ENCODE measurements around the gene HIPK1.
"Not testable (repeated sequence)": the region's sequence is repeated elsewhere in the genome, so short reads cannot be mapped to it uniquely, and the experiment has no call there.

The HIPK1 gene

DNA sequence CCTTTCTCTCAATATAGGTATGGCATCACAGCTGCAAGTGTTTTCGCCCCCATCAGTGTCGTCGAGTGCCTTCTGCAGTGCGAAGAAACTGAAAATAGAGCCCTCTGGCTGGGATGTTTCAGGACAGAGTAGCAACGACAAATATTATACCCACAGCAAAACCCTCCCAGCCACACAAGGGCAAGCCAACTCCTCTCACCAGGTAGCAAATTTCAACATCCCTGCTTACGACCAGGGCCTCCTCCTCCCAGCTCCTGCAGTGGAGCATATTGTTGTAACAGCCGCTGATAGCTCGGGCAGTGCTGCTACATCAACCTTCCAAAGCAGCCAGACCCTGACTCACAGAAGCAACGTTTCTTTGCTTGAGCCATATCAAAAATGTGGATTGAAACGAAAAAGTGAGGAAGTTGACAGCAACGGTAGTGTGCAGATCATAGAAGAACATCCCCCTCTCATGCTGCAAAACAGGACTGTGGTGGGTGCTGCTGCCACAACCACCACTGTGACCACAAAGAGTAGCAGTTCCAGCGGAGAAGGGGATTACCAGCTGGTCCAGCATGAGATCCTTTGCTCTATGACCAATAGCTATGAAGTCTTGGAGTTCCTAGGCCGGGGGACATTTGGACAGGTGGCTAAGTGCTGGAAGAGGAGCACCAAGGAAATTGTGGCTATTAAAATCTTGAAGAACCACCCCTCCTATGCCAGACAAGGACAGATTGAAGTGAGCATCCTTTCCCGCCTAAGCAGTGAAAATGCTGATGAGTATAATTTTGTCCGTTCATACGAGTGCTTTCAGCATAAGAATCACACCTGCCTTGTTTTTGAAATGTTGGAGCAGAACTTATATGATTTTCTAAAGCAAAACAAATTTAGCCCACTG lies 11.5 kb downstream of the HIPK1 start:
- intact Hi-C loops (cut with DNase I): no loop called here
- no peak for DNase-seq

- no peak for DNase-seq
- intact Hi-C loops (cut with DNase I): no loop called here
These were observed 12.1 kb downstream of the HIPK1 start for GRCh38 chr1:113941245-113941559.

DNA sequence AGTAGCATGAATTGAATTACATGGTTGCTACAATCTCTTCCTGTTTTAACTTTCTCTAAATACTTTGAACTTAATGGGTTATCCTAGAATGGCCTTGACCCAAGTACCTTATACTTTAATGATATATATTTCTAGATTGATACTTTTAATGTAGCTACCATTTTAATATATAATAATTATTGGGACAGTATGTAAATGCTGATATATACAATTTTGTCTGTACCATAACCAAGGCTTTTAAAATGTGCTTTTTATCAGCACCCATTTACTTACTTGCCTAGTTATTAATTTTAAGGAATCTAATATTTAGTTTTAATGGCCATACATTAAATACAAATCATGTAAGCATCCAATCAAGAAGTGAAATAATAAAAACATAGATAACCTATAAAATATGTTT lies 13.4 kb downstream of the HIPK1 start:
- intact Hi-C loops (cut with DNase I): no loop called here
- DNase-seq: no peak

DNA sequence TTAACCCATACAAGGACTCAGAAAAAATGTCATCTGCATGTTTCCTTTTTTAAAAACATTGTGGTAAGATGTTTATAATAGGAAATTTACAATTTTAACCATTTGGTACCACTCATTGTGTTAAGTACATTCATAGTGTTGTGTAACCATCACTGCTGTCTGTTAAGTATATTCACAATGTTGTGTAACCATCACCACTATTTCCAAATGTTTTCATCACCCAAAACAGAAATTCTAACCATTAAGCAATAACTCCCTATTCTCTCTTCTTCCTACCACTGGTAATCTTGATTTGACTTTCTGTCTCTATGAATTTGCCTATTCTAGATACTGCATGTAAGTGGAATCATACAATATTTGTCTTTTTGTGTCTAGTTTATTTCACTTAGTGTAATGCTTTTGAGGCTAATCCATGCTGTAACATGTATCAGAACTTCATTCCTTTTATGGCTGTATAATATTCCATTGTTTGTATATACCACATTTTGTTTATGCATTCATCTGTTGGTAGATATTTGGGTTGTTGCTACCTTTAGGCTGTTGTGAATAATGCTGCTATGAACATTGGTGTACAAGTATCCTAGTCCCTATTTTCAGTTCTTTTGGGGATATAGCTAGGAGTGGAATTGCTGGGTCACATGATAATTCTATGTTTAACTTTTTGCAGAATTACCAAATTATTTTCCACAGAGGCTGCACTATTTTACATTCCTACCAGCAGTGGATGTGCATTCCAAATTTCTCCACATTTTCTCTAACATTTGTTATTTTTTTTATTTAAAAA lies 14.1 kb downstream of the HIPK1 start:
- intact Hi-C loops (cut with DNase I): no loop called here
- DNase-seq: no peak

GRCh38 chr1:113945329-113945728 lies 16.2 kb downstream of the HIPK1 start:
- no peak for DNase-seq
- intact Hi-C loops (cut with DNase I): no loop called here

- intact Hi-C loops (cut with DNase I): no loop called here
These were observed 17.0 kb downstream of the HIPK1 start for GRCh38 chr1:113946112-113946511.

GRCh38 chr1:113946678-113947387 lies 17.7 kb downstream of the HIPK1 start:
- no peak for DNase-seq
- intact Hi-C loops (cut with DNase I): no loop called here

More at GRCh38 chr1:113946112-113946511, 17.0 kb downstream of the HIPK1 start:
- no peak for DNase-seq

DNA sequence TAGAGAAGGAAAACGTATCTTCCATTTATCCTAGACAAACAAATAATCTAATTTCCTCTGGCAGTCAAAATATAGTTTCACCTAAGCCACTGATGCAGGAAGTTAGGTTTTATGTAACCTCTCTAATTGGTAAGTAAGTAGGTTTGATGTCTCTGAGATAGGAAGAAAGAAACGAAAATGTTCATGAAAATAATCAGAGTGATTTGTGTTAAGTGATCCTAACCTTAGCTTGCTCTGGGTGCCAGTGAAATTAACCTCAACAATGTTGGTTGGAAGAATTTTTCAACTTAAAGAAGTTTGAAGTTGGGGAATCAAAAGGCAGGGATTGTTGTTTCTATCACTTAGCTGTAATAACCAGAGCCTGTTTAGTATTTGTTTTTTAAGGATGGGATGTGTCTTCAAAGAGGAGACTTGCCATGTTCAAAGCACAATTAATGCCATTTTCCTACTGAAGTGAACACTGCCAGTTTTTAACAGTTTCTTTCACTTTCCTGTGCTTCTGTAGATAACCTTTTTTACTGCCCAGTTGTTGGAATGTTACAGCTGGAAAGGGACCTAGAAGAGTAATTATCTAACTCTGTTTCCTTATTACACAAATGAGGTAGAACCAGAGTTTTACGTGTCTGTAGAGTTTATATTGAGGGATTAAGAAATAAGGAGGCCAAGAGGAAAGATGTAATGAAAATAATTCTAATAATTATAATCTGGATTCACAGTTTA lies 18.4 kb downstream of the HIPK1 start:
- DNase-seq: no peak
- intact Hi-C loops (cut with DNase I): no loop called here

DNA sequence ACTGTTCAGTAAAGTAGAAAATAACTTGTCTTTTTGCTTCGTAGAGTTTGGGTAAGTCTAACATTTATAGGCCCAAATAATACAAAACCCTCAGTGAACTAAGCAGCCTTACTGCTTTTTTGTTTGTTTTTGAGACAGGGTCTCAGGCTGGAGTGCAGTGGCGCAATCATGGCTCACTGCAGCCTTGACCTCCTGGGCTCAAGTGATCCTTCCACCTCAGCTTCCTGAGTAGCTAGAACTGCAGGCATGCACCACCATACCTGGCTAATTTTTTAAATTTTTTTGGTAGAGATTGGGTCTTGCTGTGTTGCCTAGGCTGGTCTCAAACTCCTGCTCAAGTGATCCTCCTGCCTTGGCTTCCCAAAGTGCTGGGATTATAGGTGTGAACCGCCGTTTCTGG lies 19.0 kb downstream of the HIPK1 start:
- DNase-seq; intact Hi-C loops (cut with DNase I): not testable (repeated sequence)

GRCh38 chr1:113949007-113949406 lies 19.9 kb downstream of the HIPK1 start:
- intact Hi-C loops (cut with DNase I): no loop called here
- no peak for DNase-seq

GRCh38 chr1:113950908-113951307 lies 21.8 kb downstream of the HIPK1 start:
- no peak for DNase-seq
- intact Hi-C loops (cut with DNase I): no loop called here

- no peak for DNase-seq
- intact Hi-C loops (cut with DNase I): no loop called here
These were observed 22.6 kb downstream of the HIPK1 start for GRCh38 chr1:113951719-113952118.

- intact Hi-C loops (cut with DNase I): no loop called here
- no peak for DNase-seq
These were observed 28.9 kb downstream of the HIPK1 start for GRCh38 chr1:113957984-113958383.

DNA sequence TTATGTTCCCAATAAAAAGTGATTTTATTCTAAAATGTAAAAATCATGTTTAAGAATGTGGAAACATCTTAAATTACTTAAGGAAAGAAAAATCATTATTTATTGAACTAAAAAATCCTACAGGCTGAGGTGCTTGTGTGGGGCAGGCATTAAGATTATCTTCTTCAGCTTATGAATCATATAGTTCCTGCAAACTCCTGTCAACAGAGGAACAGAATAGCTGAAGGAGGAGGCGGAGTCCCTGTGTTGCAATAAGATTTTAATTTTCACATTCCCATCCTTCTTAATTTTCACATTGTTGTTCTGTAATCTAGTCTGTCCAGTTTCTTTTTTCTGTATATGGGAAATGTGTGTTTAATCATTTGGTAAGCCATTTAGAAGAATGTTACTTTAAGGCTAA lies 29.6 kb downstream of the HIPK1 start:
- intact Hi-C loops (cut with DNase I): no loop called here
- no peak for DNase-seq

DNA sequence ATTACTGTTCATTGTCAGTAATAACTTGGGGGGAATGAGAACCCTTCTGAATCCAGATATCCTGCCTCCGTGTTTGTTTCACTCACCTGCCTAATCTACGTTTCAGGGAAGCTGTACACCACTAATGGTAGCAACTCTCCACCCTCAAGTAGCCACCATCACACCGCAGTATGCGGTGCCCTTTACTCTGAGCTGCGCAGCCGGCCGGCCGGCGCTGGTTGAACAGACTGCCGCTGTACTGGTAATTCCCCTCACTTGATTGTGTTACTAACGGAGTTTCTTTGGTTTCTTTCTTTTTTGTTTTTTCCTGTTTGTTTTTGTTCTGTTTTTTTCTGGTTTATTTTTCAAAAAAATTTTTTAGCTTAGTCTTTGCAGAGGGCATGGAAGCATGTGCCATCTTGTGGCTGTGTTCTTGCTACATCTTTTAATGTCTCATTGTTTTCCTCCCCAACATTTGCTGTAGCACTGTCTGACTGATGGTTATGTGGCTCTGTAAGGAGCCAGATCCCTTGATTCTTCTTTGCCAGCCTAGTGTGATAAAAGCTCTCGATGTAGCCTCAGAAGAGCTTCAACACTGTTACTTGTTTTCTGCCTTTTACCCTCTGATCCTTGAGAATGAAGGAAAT lies 34.3 kb downstream of the HIPK1 start:
- intact Hi-C loops (cut with DNase I): no loop called here

DNA sequence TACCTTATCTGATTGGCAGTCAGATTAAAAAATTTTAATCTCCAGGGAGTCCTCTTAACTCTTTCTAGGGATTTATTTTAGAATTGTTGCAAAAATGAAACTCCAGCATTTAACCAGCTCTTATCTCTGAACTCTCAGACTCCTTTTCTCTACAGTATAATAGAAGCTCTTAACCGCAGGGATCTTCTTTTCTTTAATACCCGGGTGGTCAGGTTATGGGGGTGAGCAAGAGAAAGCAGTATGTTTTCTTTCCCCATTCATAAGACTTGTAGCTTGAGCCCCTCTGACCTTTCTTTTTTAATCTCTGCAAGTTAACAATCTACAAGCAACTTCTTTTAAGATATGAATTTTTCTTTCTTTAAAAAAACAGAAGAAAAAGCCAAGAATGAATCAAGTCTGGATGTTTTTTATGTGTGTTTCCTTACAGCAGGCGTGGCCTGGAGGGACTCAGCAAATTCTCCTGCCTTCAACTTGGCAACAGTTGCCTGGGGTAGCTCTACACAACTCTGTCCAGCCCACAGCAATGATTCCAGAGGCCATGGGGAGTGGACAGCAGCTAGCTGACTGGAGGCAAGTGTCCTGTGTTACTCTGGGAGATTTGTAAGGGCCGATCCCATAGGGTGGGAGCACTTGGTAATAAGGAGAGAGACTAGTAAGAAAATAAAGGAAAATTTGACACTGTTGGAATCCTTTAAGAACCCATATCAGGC lies 36.7 kb downstream of the HIPK1 start:
- no peak for DNase-seq
- intact Hi-C loops (cut with DNase I): no loop called here

More for the DNA sequence above, 34.3 kb downstream of the HIPK1 start:
- DNase-seq: peak in 1 of 10 donors; percentile 75

- peak in 1 of 10 donors; percentile 67 for DNase-seq
- intact Hi-C loops (cut with DNase I): loop anchor here (10.0 kb wide), 1 partner anchor 138 kb away; no protein-coding TSS in a partner anchor
These were observed 43.8 kb downstream of the HIPK1 start for GRCh38 chr1:113972954-113973353.

- DNase-seq: no peak
- intact Hi-C loops (cut with DNase I): loop anchor here (5.0 to 10.0 kb wide), 2 partner anchors 141 to 242 kb away; no protein-coding TSS in a partner anchor
These were observed 46.2 kb downstream of the HIPK1 start for GRCh38 chr1:113975211-113975895.

Data from posterior cingulate gyrus (tissue), 11 donors.